Parathyroid adenoma (tissue), 2 donors: Measurements from ENCODE around the gene KLHL28.

Experiments used
- H2AFZ ChIP-seq: fragments of 300-600 bp; sonication (generic); one replicate; pipeline ENCODE4 v1.7.0; 2017; ENCODE audit warnings: antibody characterized with exemption, mild to moderate bottlenecking
- H3K27ac ChIP-seq: fragments of 300-600 bp; sonication (generic); one replicate; pipeline ENCODE4 v1.7.0; 2017
- H3K27me3 ChIP-seq: fragments of 300-600 bp; sonication (generic); one replicate; pipeline ENCODE4 v1.7.0; 2017; ENCODE audit warnings: low read length; ENCODE audit not compliant: control insufficient read depth, insufficient read depth
- H3K36me3 ChIP-seq: fragments of 300-600 bp; sonication (generic); one replicate; pipeline ENCODE4 v1.7.0; 2017; ENCODE audit warnings: low read length; ENCODE audit not compliant: control insufficient read depth, insufficient read depth
- H3K4me1 ChIP-seq: fragments of 300-600 bp; sonication (generic); one replicate; pipeline ENCODE4 v1.7.0; 2017; ENCODE audit warnings: control low read depth
- H3K4me2 ChIP-seq: fragments of 300-600 bp; sonication (generic); one replicate; pipeline ENCODE4 v1.7.0; 2017; ENCODE audit warnings: low read length
- H3K4me3 ChIP-seq: fragments of 300-600 bp; sonication (generic); one replicate; pipeline ENCODE4 v1.7.0; 2017; ENCODE audit warnings: low read depth, low read length
- H3K79me2 ChIP-seq: fragments of 300-600 bp; sonication (generic); one replicate; pipeline ENCODE4 v1.7.0; 2017; ENCODE audit warnings: control low read depth
- H3K9ac ChIP-seq: fragments of 300-600 bp; sonication (generic); one replicate; pipeline ENCODE4 v1.7.0; 2017; ENCODE audit warnings: mild to moderate bottlenecking
- H3K9me3 ChIP-seq: fragments of 300-600 bp; sonication (generic); one replicate; pipeline ENCODE4 v1.7.0; 2017; ENCODE audit warnings: low read length; ENCODE audit not compliant: control insufficient read depth
- CTCF ChIP-seq: fragments of 300-600 bp; sonication (generic); IDR thresholded peaks from one replicate; pipeline ENCODE4 v1.7.0; 2017; ENCODE audit warnings: antibody characterized with exemption, mild to moderate bottlenecking
- donor health status: primary hyperparathyroidism.

Gene KLHL28

GRCh38 chr14:44961554-44962333 lies at the start of gene KLHL28, which contains the start of gene TOGARAM1:
Gene KLHL28, minus strand, starts transcription at chr14:44961947. Its CDS starts 16,019 bp downstream, at chr14:44945928.
Gene TOGARAM1, plus strand, starts transcription at chr14:44962190. Its CDS starts 232 bp downstream, at chr14:44962422.
- H3K4me3 ChIP-seq = peak within 1 kb of the TSS; percentile 93
- H3K9ac ChIP-seq = peak within 1 kb of the TSS; percentile 50
- H3K9me3 ChIP-seq = no peaks in the 10 kb centered on the region
- H3K36me3 ChIP-seq = no peaks in the 10 kb centered on the region
- no peak for TF ChIP-seq CTCF
- peak within 1 kb of the TSS; percentile 92 for H3K27ac ChIP-seq
- peaks cover 26% of the 10 kb centered on the region for H3K79me2 ChIP-seq
- H3K27me3 ChIP-seq = no peaks in the 10 kb centered on the region
- H3K4me2 ChIP-seq = peak within 1 kb of the TSS; percentile 83
- H3K4me1 ChIP-seq = peaks cover 3% of the 10 kb centered on the region
- peak within 1 kb of the TSS; percentile 66 for H2AFZ ChIP-seq

GRCh38 chr14:45003924-45004323 lies 42.2 kb upstream of the KLHL28 start:
- Histone ChIP-seq H3K27ac (no peak overlapping the region), H3K9ac (no peak overlapping the region), H3K36me3 (no peaks in the 10 kb centered on the region), H3K79me2 (no peaks in the 10 kb centered on the region), H3K4me1 (no peaks in the 10 kb centered on the region), H3K27me3 (no peaks in the 10 kb centered on the region), H3K9me3 (no peaks in the 10 kb centered on the region), H3K4me3 (no peak overlapping the region), H3K4me2 (no peak overlapping the region), H2AFZ (no peak overlapping the region)
- no peak for TF ChIP-seq CTCF

GRCh38 chr14:44995770-44996294 lies 34.1 kb upstream of the KLHL28 start:
- Histone ChIP-seq H3K9me3 (no peaks in the 10 kb centered on the region), H3K36me3 (no peaks in the 10 kb centered on the region), H3K9ac (no peak overlapping the region), H3K4me1 (no peaks in the 10 kb centered on the region), H3K4me2 (no peak overlapping the region), H3K27ac (no peak overlapping the region), H2AFZ (no peak overlapping the region), H3K79me2 (peaks cover 10% of the 10 kb centered on the region), H3K27me3 (no peaks in the 10 kb centered on the region), H3K4me3 (no peak overlapping the region)
- TF ChIP-seq CTCF = no peak

- no peaks in the 10 kb centered on the region for H3K36me3 ChIP-seq
- no peak overlapping the region for H3K27ac ChIP-seq
- H3K4me3 ChIP-seq = no peak overlapping the region
- H3K79me2 ChIP-seq = peaks cover 10% of the 10 kb centered on the region
- no peak overlapping the region for H3K4me2 ChIP-seq
- H3K4me1 ChIP-seq = no peaks in the 10 kb centered on the region
- no peak overlapping the region for H2AFZ ChIP-seq
- no peak overlapping the region for H3K9ac ChIP-seq
- no peaks in the 10 kb centered on the region for H3K9me3 ChIP-seq
- H3K27me3 ChIP-seq = no peaks in the 10 kb centered on the region
- no peak for TF ChIP-seq CTCF
These were observed 33.4 kb upstream of the KLHL28 start for GRCh38 chr14:44995196-44995595.
